HG03432 (cell line): Measurements from ENCODE around the gene L1CAM.

Experiments
- ATAC-seq: cut with Tn5 transposase; IDR thresholded peaks from one replicate; pipeline ENCODE4 v1.9.1; 2021; ENCODE audit warnings: mild to moderate bottlenecking, moderate library complexity; ENCODE audit not compliant: unreplicated experiment

Gene L1CAM

DNA sequence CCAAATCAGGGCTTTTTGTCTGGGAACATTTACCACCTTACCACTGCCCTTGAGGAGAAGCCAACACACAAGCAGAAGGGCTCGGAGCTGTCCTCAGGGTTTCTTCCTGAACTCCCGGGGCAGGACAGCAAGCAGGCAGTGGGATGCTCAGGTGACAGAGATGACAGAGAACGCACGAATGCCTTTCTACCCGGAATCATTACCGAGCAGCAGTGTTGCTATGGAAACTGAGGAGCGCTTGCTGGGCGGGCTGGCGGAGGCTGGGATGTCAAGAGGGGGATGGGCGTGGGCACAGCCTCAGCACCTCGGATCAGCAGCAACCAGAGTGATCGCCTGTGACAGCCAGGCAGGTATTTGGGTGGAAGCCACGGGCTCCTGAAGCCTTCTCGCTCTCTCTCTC, 73.8 kb downstream of the L1CAM start:
- ATAC-seq, result no peak
